ENCODE results near the gene TMEM132E. TPM values are rescaled to one million over a fixed set of nuclear protein-coding genes. Genes with fewer than 3 reads are reported as not detected.

The TMEM132E gene
- total and polyA plus RNA-seq, 2 experiments from 2014 or later: 0.16 to 0.45 TPM

DNA sequence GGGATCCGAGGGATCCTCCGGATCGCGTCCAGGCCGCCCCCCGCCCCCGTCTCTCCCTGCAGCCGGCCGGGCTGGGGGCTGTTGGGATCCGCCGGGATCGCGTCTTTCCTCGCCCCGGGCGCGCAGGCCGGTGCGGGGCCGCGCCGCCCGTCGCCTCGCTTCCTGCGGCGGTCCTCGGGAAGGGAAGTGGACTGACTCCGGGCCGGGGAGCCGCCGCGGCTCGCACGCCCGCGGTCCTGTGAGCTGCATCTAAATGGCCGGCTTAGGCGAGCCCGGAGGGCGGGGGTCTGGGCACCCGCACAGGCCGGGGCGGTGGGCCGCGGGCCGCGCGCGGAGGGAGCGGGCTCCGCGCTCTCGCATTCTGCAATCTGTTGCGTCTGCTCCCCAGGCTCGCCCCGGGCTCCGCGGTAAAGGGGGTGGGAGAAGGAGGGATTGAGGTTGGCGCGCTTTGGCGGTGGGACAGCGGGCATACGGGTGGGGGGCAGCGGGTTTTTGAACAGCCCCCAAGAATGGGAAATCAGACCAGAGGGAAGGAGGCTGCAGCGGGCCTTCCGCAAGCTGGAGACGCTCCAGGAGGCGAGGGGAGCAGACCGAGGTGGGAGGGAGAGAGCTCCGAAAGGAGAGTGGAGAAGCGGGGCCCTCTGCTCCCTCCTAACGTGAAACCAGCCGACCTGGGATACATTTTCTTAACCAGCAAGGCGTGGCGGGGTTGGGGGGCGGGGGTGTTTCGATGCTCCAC, 2.2 kb downstream of the TMEM132E start:
- Histone ChIP-seq H3K4me2 (peak overlapping the region; percentile 89), H2AFZ (peak overlapping the region; percentile 52; the same call in 1 of the 2 replicates), H3K79me2 (replicated peaks; ENCODE audit: insufficient read depth) (no peaks in the 10 kb centered on the region), H3F3A (replicated peaks; ENCODE audit: low read depth) (0 out of 2 replicates have a peak, but pooled peaks cover 5% of the 10 kb centered on the region), H3K4me1 (ENCODE audit: insufficient read depth) (peaks cover 34% of the 10 kb centered on the region), H4K20me1 (replicated peaks; ENCODE audit: insufficient read depth) (peaks cover 20% of the 10 kb centered on the region), H3K9me2 (ENCODE audit: insufficient read depth) (no peaks in the 10 kb centered on the region), H3K4me3 (peak overlapping the region; percentile 66), H3K27me3 (ENCODE audit: insufficient read depth) (peaks cover 100% of the 10 kb centered on the region), H3K27ac (ENCODE audit: low read depth) (no peak overlapping the region), H3K36me3 (ENCODE audit: insufficient read depth) (no peaks in the 10 kb centered on the region)
- Mint-ChIP-seq H3K4me1 (peaks cover 34% of the 10 kb centered on the region), H3K9me3 (no peaks in the 10 kb centered on the region), H3K27me3 (ENCODE audit: insufficient read depth, low read depth, poor library complexity) (peaks cover 99% of the 10 kb centered on the region), H3K4me3 (peak overlapping the region; percentile 71), H3K36me3 (ENCODE audit: low read depth) (no peaks in the 10 kb centered on the region), H3K27ac (no peak overlapping the region)
- ATAC-seq (peak; percentile 1), DNase-seq (ENCODE audit: low spot score) (peak; percentile 53)
- TF ChIP-seq, protein P1, sequence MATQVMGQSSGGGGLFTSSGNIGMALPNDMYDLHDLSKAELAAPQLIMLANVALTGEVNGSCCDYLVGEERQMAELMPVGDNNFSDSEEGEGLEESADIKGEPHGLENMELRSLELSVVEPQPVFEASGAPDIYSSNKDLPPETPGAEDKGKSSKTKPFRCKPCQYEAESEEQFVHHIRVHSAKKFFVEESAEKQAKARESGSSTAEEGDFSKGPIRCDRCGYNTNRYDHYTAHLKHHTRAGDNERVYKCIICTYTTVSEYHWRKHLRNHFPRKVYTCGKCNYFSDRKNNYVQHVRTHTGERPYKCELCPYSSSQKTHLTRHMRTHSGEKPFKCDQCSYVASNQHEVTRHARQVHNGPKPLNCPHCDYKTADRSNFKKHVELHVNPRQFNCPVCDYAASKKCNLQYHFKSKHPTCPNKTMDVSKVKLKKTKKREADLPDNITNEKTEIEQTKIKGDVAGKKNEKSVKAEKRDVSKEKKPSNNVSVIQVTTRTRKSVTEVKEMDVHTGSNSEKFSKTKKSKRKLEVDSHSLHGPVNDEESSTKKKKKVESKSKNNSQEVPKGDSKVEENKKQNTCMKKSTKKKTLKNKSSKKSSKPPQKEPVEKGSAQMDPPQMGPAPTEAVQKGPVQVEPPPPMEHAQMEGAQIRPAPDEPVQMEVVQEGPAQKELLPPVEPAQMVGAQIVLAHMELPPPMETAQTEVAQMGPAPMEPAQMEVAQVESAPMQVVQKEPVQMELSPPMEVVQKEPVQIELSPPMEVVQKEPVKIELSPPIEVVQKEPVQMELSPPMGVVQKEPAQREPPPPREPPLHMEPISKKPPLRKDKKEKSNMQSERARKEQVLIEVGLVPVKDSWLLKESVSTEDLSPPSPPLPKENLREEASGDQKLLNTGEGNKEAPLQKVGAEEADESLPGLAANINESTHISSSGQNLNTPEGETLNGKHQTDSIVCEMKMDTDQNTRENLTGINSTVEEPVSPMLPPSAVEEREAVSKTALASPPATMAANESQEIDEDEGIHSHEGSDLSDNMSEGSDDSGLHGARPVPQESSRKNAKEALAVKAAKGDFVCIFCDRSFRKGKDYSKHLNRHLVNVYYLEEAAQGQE (IDR thresholded peaks at IDR 0.05; ENCODE audit: unreplicated experiment): no peak
- TF ChIP-seq POLR2AphosphoS5 (IDR thresholded peaks at IDR 0.05; ENCODE audit: low read depth) (no peak), ZNF331 (CRISPR knock-in tag; IDR thresholded peaks at IDR 0.05; ENCODE audit: low read depth) (no peak), JUNB (IDR thresholded peaks at IDR 0.05; ENCODE audit: unreplicated experiment) (no peak), STAT1 (IDR thresholded peaks at IDR 0.05; ENCODE audit: unreplicated experiment) (no peak), EZH2 (IDR thresholded peaks at IDR 0.05; ENCODE audit: low read depth, unreplicated experiment) (peak; percentile 33), NANOG (IDR thresholded peaks at IDR 0.05; ENCODE audit: borderline replicate concordance) (no peak), ZNF114 (CRISPR knock-in tag; IDR thresholded peaks at IDR 0.05) (no peak)

- Histone ChIP-seq H3K27ac (ENCODE audit: low read depth) (no peak overlapping the region), H3K27me3 (ENCODE audit: insufficient read depth) (peaks cover 100% of the 10 kb centered on the region), H3K36me3 (ENCODE audit: insufficient read depth) (no peaks in the 10 kb centered on the region), H3K79me2 (replicated peaks; ENCODE audit: insufficient read depth) (no peaks in the 10 kb centered on the region), H3F3A (replicated peaks; ENCODE audit: low read depth) (0 out of 2 replicates have a peak, but pooled peaks cover 5% of the 10 kb centered on the region), H3K4me1 (ENCODE audit: insufficient read depth) (peaks cover 32% of the 10 kb centered on the region), H2AFZ (no peak overlapping the region), H4K20me1 (replicated peaks; ENCODE audit: insufficient read depth) (peaks cover 23% of the 10 kb centered on the region), H3K4me2 (peak overlapping the region; percentile 89), H3K9me2 (ENCODE audit: insufficient read depth) (no peaks in the 10 kb centered on the region), H3K4me3 (peak overlapping the region; percentile 66)
- TF ChIP-seq EZH2 (IDR thresholded peaks at IDR 0.05; ENCODE audit: low read depth, unreplicated experiment) (peak; percentile 51), POLR2AphosphoS5 (IDR thresholded peaks at IDR 0.05; ENCODE audit: low read depth) (peak; percentile 34; the same call in 1 of the 2 replicates), CTCF (conservative IDR thresholded peaks at IDR 0.05; ENCODE audit: low read depth in 2 of 2) (peak in 1 of 2 experiments; percentile 20; a peak in 1 of 4 replicates), EZH2phosphoT487 (IDR thresholded peaks at IDR 0.05; ENCODE audit: unreplicated experiment) (no peak)
- DNase-seq (ENCODE audit: low spot score) (peak; percentile 70), ATAC-seq (peak; percentile 30)
- Mint-ChIP-seq H3K36me3 (ENCODE audit: low read depth) (no peaks in the 10 kb centered on the region), H3K9me3 (no peaks in the 10 kb centered on the region), H3K27me3 (ENCODE audit: insufficient read depth, low read depth, poor library complexity) (peaks cover 98% of the 10 kb centered on the region), H3K4me3 (peak overlapping the region; percentile 71), H3K4me1 (peaks cover 28% of the 10 kb centered on the region), H3K27ac (no peak overlapping the region)
Observed at GRCh38 chr17:34582185-34582900, 3.0 kb downstream of the TMEM132E start.
